Memory B cell (primary cell): Measurements from ENCODE around the gene NAMPT.

Experiments used
- ATAC-seq: fragments of 150-1000 bp; cut with Tn5 transposase; 2 replicates; pipeline ENCODE4 v1.10.0; 2021; ENCODE audit warnings: low read depth, mild to moderate bottlenecking, moderate library complexity
- DNase-seq, 2 donors: peaks; one replicate each; pipeline ENCODE4 v3.0.0; 2022; ENCODE audit warnings: low spot score in 2 of 2
- H3K27ac Mint-ChIP-seq: one replicate; pipeline ENCODE4 v1.8.0; 2022; ENCODE audit warnings: mild to moderate bottlenecking, moderate library complexity, mixed read lengths
- H3K27me3 Mint-ChIP-seq: one replicate; pipeline ENCODE4 v1.8.0; 2022; ENCODE audit warnings: mixed read lengths
- H3K36me3 Mint-ChIP-seq: one replicate; pipeline ENCODE4 v1.8.0; 2022; ENCODE audit warnings: mild to moderate bottlenecking, mixed read lengths
- H3K4me1 Mint-ChIP-seq: one replicate; pipeline ENCODE4 v1.8.0; 2022; ENCODE audit warnings: mixed read lengths
- H3K4me3 Mint-ChIP-seq: one replicate; pipeline ENCODE4 v1.8.0; 2022; ENCODE audit warnings: mild to moderate bottlenecking, moderate library complexity, mixed read lengths
- H3K9me3 Mint-ChIP-seq: one replicate; pipeline ENCODE4 v1.8.0; 2022; ENCODE audit warnings: mixed read lengths

Gene NAMPT

GRCh38 chr7:106273009-106273668, 11.6 kb downstream of the NAMPT start:
- no peaks in the 10 kb centered on the region for H3K27me3 Mint-ChIP-seq
- no peak overlapping the region for H3K27ac Mint-ChIP-seq
- no peaks in the 10 kb centered on the region for H3K9me3 Mint-ChIP-seq
- no peaks in the 10 kb centered on the region for H3K4me1 Mint-ChIP-seq
- DNase-seq (no peak), ATAC-seq (no peak)
- H3K36me3 Mint-ChIP-seq, result peaks cover 16% of the 10 kb centered on the region
- no peak overlapping the region for H3K4me3 Mint-ChIP-seq

- H3K4me1 Mint-ChIP-seq, result no peaks in the 10 kb centered on the region
- no peaks in the 10 kb centered on the region for H3K9me3 Mint-ChIP-seq
- H3K27ac Mint-ChIP-seq, result no peak overlapping the region
- H3K27me3 Mint-ChIP-seq, result no peaks in the 10 kb centered on the region
- DNase-seq, result no peak
- peaks cover 30% of the 10 kb centered on the region for H3K36me3 Mint-ChIP-seq
- no peak overlapping the region for H3K4me3 Mint-ChIP-seq
- no peak for ATAC-seq
Measured at GRCh38 chr7:106270122-106270977, 14.4 kb downstream of the NAMPT start.

DNA sequence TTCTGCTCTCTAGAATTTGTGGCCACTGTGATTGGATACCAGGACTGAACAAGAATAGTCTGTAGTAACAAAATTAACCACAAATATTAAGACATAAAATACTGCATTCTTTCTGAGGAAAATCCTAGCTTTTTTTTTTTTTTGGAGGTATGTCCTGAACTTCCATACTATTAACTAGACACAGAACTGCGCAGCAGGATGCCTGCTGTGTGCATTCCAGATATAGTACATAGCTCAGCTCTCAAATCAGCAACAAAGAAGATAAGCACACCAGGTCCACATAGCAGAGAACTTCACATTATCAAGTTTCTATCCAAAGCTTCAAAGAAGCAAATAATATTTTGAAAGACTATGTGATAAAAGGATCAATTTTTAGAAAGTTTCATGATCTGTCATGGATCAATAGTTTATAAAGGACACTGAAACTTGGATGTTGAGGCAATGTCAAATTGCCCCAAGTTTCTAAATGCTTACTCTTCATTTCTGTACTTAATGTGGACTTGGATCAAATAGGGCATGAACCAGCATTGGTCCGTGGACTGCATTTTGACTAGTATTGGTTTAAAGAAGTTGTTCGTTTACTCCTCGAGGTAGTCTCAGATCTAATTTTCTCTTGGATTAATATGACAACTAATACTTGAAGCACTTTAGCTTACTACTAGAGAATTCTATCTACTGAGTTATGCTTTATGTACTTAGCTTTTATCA, 15.4 kb downstream of the NAMPT start:
- Mint-ChIP-seq H3K4me1 (no peaks in the 10 kb centered on the region), H3K9me3 (no peaks in the 10 kb centered on the region), H3K27ac (no peak overlapping the region), H3K27me3 (no peaks in the 10 kb centered on the region), H3K36me3 (peaks cover 33% of the 10 kb centered on the region), H3K4me3 (no peak overlapping the region)
- no peak for DNase-seq
- no peak for ATAC-seq

- DNase-seq (no peak), ATAC-seq (no peak)
- H3K9me3 Mint-ChIP-seq, result no peaks in the 10 kb centered on the region
- no peak overlapping the region for H3K4me3 Mint-ChIP-seq
- peaks cover 37% of the 10 kb centered on the region for H3K36me3 Mint-ChIP-seq
- no peak overlapping the region for H3K27ac Mint-ChIP-seq
- peaks cover 4% of the 10 kb centered on the region for H3K4me1 Mint-ChIP-seq
- H3K27me3 Mint-ChIP-seq, result no peaks in the 10 kb centered on the region
Measured at GRCh38 chr7:106265133-106265532, 19.6 kb downstream of the NAMPT start.

DNA sequence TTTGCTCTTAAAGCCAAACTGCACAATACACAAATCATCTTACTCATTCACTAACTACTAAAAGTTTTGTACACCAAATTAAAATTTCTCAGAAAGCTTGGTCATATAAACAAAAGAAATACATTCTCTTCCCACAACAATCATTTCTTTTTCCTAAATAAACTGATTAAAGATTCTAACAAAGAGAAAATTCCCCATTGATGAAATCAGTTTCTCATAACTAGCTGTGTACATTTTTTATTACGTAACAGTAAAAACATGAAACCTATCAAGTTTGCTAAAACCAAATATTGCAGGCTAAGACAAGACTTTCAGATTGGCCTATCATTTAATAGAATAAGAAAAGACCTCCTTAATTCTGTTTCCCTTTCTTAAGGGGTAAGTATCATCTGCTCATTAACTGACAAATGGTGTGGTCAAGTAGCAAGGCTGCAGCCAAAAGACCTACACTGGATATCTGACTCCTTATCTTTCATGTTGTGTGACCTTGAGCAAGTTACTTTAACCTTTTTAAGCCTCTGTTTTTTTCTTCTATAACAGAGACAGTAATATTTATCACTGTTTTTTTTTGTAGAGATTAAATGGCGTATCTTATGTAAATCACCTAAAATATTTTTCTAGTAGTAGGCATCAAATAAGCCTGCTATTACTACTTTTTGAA, 22.4 kb downstream of the NAMPT start:
- Mint-ChIP-seq H3K27me3 (no peaks in the 10 kb centered on the region), H3K36me3 (peaks cover 47% of the 10 kb centered on the region), H3K4me3 (no peak overlapping the region), H3K27ac (no peak overlapping the region), H3K9me3 (no peaks in the 10 kb centered on the region), H3K4me1 (peaks cover 4% of the 10 kb centered on the region)
- DNase-seq (no peak), ATAC-seq (no peak)

GRCh38 chr7:106260136-106260561, 24.6 kb downstream of the NAMPT start:
- DNase-seq (no peak), ATAC-seq (no peak)
- Mint-ChIP-seq H3K4me3 (no peak overlapping the region), H3K27ac (peak overlapping the region; percentile 53), H3K9me3 (no peaks in the 10 kb centered on the region), H3K27me3 (no peaks in the 10 kb centered on the region), H3K4me1 (peaks cover 4% of the 10 kb centered on the region), H3K36me3 (peaks cover 35% of the 10 kb centered on the region)

DNA sequence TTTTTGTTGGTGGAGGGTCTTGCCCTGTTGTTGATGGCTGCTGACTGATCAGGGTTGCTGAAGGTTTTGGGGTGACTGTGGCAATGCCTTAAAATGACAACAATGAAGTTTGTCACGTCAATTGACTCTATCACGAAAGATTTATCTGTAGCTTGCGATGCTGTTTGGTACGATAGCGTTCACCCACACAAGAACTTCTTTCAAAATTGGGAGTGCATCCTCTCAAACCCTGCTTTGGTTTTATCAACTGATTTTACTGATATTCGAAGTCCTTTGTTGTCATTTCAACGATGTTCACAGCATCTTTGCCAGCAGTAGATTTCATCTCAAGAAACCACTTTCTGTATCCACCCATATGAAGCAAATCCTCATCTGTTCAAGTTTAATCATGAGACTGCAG, 26.0 kb downstream of the NAMPT start:
- Mint-ChIP-seq H3K27me3 (no peaks in the 10 kb centered on the region), H3K4me3 (no peak overlapping the region), H3K36me3 (peaks cover 39% of the 10 kb centered on the region), H3K27ac (no peak overlapping the region), H3K4me1 (peaks cover 4% of the 10 kb centered on the region), H3K9me3 (no peaks in the 10 kb centered on the region)
- no peak for DNase-seq
- no peak for ATAC-seq

GRCh38 chr7:106257752-106258151, 27.0 kb downstream of the NAMPT start:
- ATAC-seq (peak; percentile 11), DNase-seq (no peak)
- peaks cover 37% of the 10 kb centered on the region for H3K36me3 Mint-ChIP-seq
- no peaks in the 10 kb centered on the region for H3K27me3 Mint-ChIP-seq
- H3K4me3 Mint-ChIP-seq, result no peak overlapping the region
- H3K27ac Mint-ChIP-seq, result no peak overlapping the region
- H3K4me1 Mint-ChIP-seq, result peaks cover 4% of the 10 kb centered on the region
- H3K9me3 Mint-ChIP-seq, result no peaks in the 10 kb centered on the region

DNA sequence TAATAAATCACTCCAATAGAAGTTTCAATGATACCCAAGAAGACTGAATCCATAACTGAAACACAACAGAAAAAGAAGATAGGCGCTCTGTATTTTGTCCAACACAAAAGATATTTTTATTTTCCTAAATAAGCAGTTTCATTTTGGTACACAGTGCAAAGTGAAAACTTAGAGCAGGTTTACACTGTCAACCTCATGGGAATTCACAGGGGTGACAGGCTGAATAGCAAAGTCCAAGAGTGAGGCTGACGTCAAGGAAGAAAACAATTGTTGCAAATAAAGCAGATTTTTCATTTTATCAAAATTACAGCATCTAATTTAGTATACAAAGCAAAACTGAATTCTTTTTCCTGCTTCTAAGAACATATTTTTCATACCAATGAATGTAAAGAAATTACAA, 28.6 kb downstream of the NAMPT start:
- Mint-ChIP-seq H3K4me1 (peaks cover 4% of the 10 kb centered on the region), H3K27ac (no peak overlapping the region), H3K36me3 (peaks cover 39% of the 10 kb centered on the region), H3K4me3 (no peak overlapping the region), H3K27me3 (no peaks in the 10 kb centered on the region), H3K9me3 (no peaks in the 10 kb centered on the region)
- no peak for ATAC-seq
- no peak for DNase-seq

- Mint-ChIP-seq H3K4me3 (no peak overlapping the region), H3K9me3 (no peaks in the 10 kb centered on the region), H3K27ac (no peak overlapping the region), H3K4me1 (peaks cover under 1% of the 10 kb centered on the region), H3K27me3 (no peaks in the 10 kb centered on the region), H3K36me3 (peaks cover 36% of the 10 kb centered on the region)
- ATAC-seq, result no peak
- no peak for DNase-seq
Measured at GRCh38 chr7:106255246-106255645, 29.5 kb downstream of the NAMPT start.

- H3K27ac Mint-ChIP-seq, result no peak overlapping the region
- no peak overlapping the region for H3K4me3 Mint-ChIP-seq
- no peaks in the 10 kb centered on the region for H3K9me3 Mint-ChIP-seq
- H3K4me1 Mint-ChIP-seq, result no peaks in the 10 kb centered on the region
- DNase-seq (no peak), ATAC-seq (no peak)
- H3K36me3 Mint-ChIP-seq, result peaks cover 32% of the 10 kb centered on the region
- no peaks in the 10 kb centered on the region for H3K27me3 Mint-ChIP-seq
Measured at GRCh38 chr7:106254525-106255116, 30.2 kb downstream of the NAMPT start.

DNA sequence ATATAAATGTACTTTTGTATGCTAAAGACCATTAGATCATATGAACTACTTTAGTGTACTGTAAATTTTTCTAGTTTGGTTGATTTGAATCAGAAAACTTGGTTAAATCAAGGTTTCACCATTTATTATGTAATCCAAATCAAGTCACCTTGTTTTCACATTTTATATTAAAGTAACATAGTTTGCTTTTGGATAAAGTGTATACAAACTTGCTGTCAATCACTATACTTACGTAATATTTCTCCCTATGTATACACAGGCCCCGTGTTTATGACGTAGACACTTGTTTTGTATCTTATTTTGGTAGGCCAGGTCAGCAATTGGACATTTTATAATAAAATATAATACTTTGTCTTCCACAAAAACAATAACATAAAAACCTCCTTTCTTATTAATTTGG, 32.2 kb downstream of the NAMPT start:
- H3K27ac Mint-ChIP-seq, result no peak overlapping the region

GRCh38 chr7:106249488-106249887, 35.3 kb downstream of the NAMPT start:
- ATAC-seq, result no peak
- H3K36me3 Mint-ChIP-seq, result peaks cover 34% of the 10 kb centered on the region

More for the DNA sequence above, 32.2 kb downstream of the NAMPT start:
- DNase-seq (no peak), ATAC-seq (no peak)
- H3K9me3 Mint-ChIP-seq, result peaks cover 5% of the 10 kb centered on the region
- no peaks in the 10 kb centered on the region for H3K4me1 Mint-ChIP-seq
- H3K4me3 Mint-ChIP-seq, result no peak overlapping the region
- H3K27me3 Mint-ChIP-seq, result no peaks in the 10 kb centered on the region
- peaks cover 28% of the 10 kb centered on the region for H3K36me3 Mint-ChIP-seq

More at GRCh38 chr7:106249488-106249887, 35.3 kb downstream of the NAMPT start:
- Mint-ChIP-seq H3K27ac (no peak overlapping the region), H3K9me3 (peaks cover 11% of the 10 kb centered on the region), H3K4me1 (no peaks in the 10 kb centered on the region), H3K27me3 (no peaks in the 10 kb centered on the region), H3K4me3 (no peak overlapping the region)
- DNase-seq, result no peak
